ENCODE measurements around the gene TRIP11.

TRIP11 gene

GRCh38 chr14:91953170-91953985 is 86.5 kb downstream of the TRIP11 start:
- no peak for FAIRE-seq

GRCh38 chr14:91947475-91948184 is 92.2 kb downstream of the TRIP11 start, which contains the start of gene FBLN5:
Gene FBLN5, minus strand, starts transcription at chr14:91947694. Its CDS starts 465 bp downstream, at chr14:91947229.
- no peak for FAIRE-seq

GRCh38 chr14:91946622-91947474 is 93.0 kb downstream of the TRIP11 start:
- no peak for FAIRE-seq

GRCh38 chr14:91945751-91946621 is 93.9 kb downstream of the TRIP11 start:
- FAIRE-seq: no peak

GRCh38 chr14:91942946-91943345 is 96.9 kb downstream of the TRIP11 start:
- no peak for FAIRE-seq

GRCh38 chr14:91942128-91942527 is 97.7 kb downstream of the TRIP11 start:
- no peak for FAIRE-seq

- no peak for FAIRE-seq
These were observed 99.7 kb downstream of the TRIP11 start for GRCh38 chr14:91940209-91940608.

GRCh38 chr14:91935586-91935985 is 104.3 kb downstream of the TRIP11 start:
- FAIRE-seq: no peak

- no peak for FAIRE-seq
These were observed 105.1 kb downstream of the TRIP11 start for GRCh38 chr14:91934554-91935285.

GRCh38 chr14:91931478-91932088 is 108.3 kb downstream of the TRIP11 start:
- no peak for FAIRE-seq

- no peak for FAIRE-seq
These were observed 110.2 kb downstream of the TRIP11 start for GRCh38 chr14:91929700-91930099.

- FAIRE-seq: no peak
These were observed 112.1 kb downstream of the TRIP11 start for GRCh38 chr14:91927800-91928199.

GRCh38 chr14:91927191-91927590 is 112.7 kb downstream of the TRIP11 start:
- FAIRE-seq: no peak

GRCh38 chr14:91926131-91926890 is 113.5 kb downstream of the TRIP11 start:
- FAIRE-seq: no peak

GRCh38 chr14:91925727-91926121 is 114.1 kb downstream of the TRIP11 start:
- no peak for FAIRE-seq

GRCh38 chr14:91925001-91925726 is 114.7 kb downstream of the TRIP11 start:
- no peak for FAIRE-seq

GRCh38 chr14:91920526-91920925 is 119.3 kb downstream of the TRIP11 start:
- FAIRE-seq: no peak

GRCh38 chr14:91919814-91920213 is 120.0 kb downstream of the TRIP11 start:
- FAIRE-seq: no peak

- FAIRE-seq: no peak
These were observed 121.5 kb downstream of the TRIP11 start for GRCh38 chr14:91918186-91918883.

All from TTC549 (cell line).